ENCODE data around the gene SOBP. TPM values are rescaled to one million over a fixed set of nuclear protein-coding genes. Genes with fewer than 3 reads are reported as not detected.

Gene SOBP
- total RNA-seq, 2 donors from 2014 or later: 1.5 to 1.9 TPM

GRCh38 chr6:107538856-107539387 is 49.0 kb downstream of the SOBP start:
- TF ChIP-seq CTCF (conservative IDR thresholded peaks at IDR 0.05): no peak
- H3K4me3 ChIP-seq (ENCODE audit: low read length): no peak overlapping the region
- Mint-ChIP-seq H3K27ac (no peak overlapping the region), H3K9me3 (no peaks in the 10 kb centered on the region), H3K36me3 (ENCODE audit: low read depth) (no peaks in the 10 kb centered on the region), H3K27me3 (ENCODE audit: insufficient read depth) (no peaks in the 10 kb centered on the region), H3K4me1 (peaks cover 15% of the 10 kb centered on the region), H3K4me3 (no peak overlapping the region)
- no peaks in the 10 kb centered on the region for H3K9me3 ChIP-seq (ENCODE audit: control insufficient read depth, low read length)
- WGBS, 2 experiments (ENCODE audit: insufficient coverage in 1 of 2, insufficient read length in 1 of 2): 89 to 94% methylated on average over 3 to 4 of the region's 4 CpGs
- H3K27ac ChIP-seq (ENCODE audit: low read depth, low read length): peak overlapping the region; percentile 56
- H3K36me3 ChIP-seq (ENCODE audit: control insufficient read depth, insufficient read depth, low read length): no peaks in the 10 kb centered on the region
- H3K27me3 ChIP-seq (ENCODE audit: control insufficient read depth, insufficient read depth, low read length, poor library complexity, severe bottlenecking): no peaks in the 10 kb centered on the region
- no peaks in the 10 kb centered on the region for H3K4me1 ChIP-seq (ENCODE audit: control insufficient read depth, insufficient read depth, low read length)
- H3K9ac ChIP-seq (ENCODE audit: extremely low read depth, low read length, poor library complexity, severe bottlenecking): no peak overlapping the region
- no peak for DNase-seq

- no peak for DNase-seq
- no peak overlapping the region for H3K4me3 Mint-ChIP-seq
- Histone ChIP-seq H3K27me3 (ENCODE audit: control insufficient read depth, insufficient read depth, low read length, poor library complexity, severe bottlenecking) (no peaks in the 10 kb centered on the region), H3K27ac (ENCODE audit: low read depth, low read length) (peak overlapping the region; percentile 68), H3K9me3 (ENCODE audit: control insufficient read depth, low read length) (no peaks in the 10 kb centered on the region), H3K9ac (ENCODE audit: extremely low read depth, low read length, poor library complexity, severe bottlenecking) (no peak overlapping the region), H3K4me1 (ENCODE audit: control insufficient read depth, insufficient read depth, low read length) (no peaks in the 10 kb centered on the region), H3K4me3 (ENCODE audit: low read length) (no peak overlapping the region), H3K36me3 (ENCODE audit: control insufficient read depth, insufficient read depth, low read length) (no peaks in the 10 kb centered on the region)
- H3K4me1 Mint-ChIP-seq: peaks cover 14% of the 10 kb centered on the region
- TF ChIP-seq CTCF (conservative IDR thresholded peaks at IDR 0.05): no peak
- WGBS, 2 experiments (ENCODE audit: insufficient coverage in 1 of 2, insufficient read length in 1 of 2): 80 to 88% methylated on average over 1 to 6 of the region's 6 CpGs
- H3K9me3 Mint-ChIP-seq: no peaks in the 10 kb centered on the region
- H3K27ac Mint-ChIP-seq: no peak overlapping the region
- H3K36me3 Mint-ChIP-seq (ENCODE audit: low read depth): no peaks in the 10 kb centered on the region
- no peaks in the 10 kb centered on the region for H3K27me3 Mint-ChIP-seq (ENCODE audit: insufficient read depth)
These were observed 49.5 kb downstream of the SOBP start for GRCh38 chr6:107539409-107539808.

GRCh38 chr6:107539849-107540464 is 50.0 kb downstream of the SOBP start:
- Histone ChIP-seq H3K36me3 (ENCODE audit: control insufficient read depth, insufficient read depth, low read length) (no peaks in the 10 kb centered on the region), H3K4me3 (ENCODE audit: low read length) (no peak overlapping the region), H3K4me1 (ENCODE audit: control insufficient read depth, insufficient read depth, low read length) (no peaks in the 10 kb centered on the region), H3K9me3 (ENCODE audit: control insufficient read depth, low read length) (no peaks in the 10 kb centered on the region), H3K27me3 (ENCODE audit: control insufficient read depth, insufficient read depth, low read length, poor library complexity, severe bottlenecking) (no peaks in the 10 kb centered on the region), H3K27ac (ENCODE audit: low read depth, low read length) (peak overlapping the region; percentile 68), H3K9ac (ENCODE audit: extremely low read depth, low read length, poor library complexity, severe bottlenecking) (no peak overlapping the region)
- TF ChIP-seq CTCF (conservative IDR thresholded peaks at IDR 0.05): no peak
- WGBS, 2 experiments (ENCODE audit: insufficient coverage in 1 of 2, insufficient read length in 1 of 2): 39 to 90% methylated on average over 1 to 2 of the region's 2 CpGs
- peaks cover 9% of the 10 kb centered on the region for H3K4me1 Mint-ChIP-seq
- H3K36me3 Mint-ChIP-seq (ENCODE audit: low read depth): no peaks in the 10 kb centered on the region
- no peaks in the 10 kb centered on the region for H3K27me3 Mint-ChIP-seq (ENCODE audit: insufficient read depth)
- no peak overlapping the region for H3K4me3 Mint-ChIP-seq
- no peaks in the 10 kb centered on the region for H3K9me3 Mint-ChIP-seq
- H3K27ac Mint-ChIP-seq: no peak overlapping the region
- no peak for DNase-seq

All from endodermal cell (in vitro differentiated cells).